B cell (primary cell): Measurements from ENCODE around the gene NCOA1. TPM values are rescaled to one million over a fixed set of nuclear protein-coding genes. Genes with fewer than 3 reads are reported as not detected.

Source experiments
- ATAC-seq: fragments of 200-7000 bp; cut with Tn5 transposase; one replicate; pipeline ENCODE4 v1.10.0; 2021; ENCODE audit warnings: low read depth, mild to moderate bottlenecking, moderate number of reproducible peaks, moderate library complexity
- CTCF ChIA-PET: fragments of 350-600 bp; sonication (Branson Sonifier 250); formaldehyde crosslinking; loops from one replicate; lab custom pipeline; 2021; ENCODE audit warnings: antibody characterized with exemption, inconsistent platforms; lab: Charles Lee
- POLR2A ChIA-PET: fragments of 350-600 bp; sonication (Branson Sonifier 250); formaldehyde crosslinking; loops from one replicate; lab custom pipeline; 2021; ENCODE audit warnings: antibody characterized with exemption; lab: Charles Lee
- DNase-seq: peaks from one replicate; pipeline ENCODE4 v3.0.0; 2013
- H2AFZ ChIP-seq: 2 replicates; pipeline ENCODE4 v1.6.1; 2012; ENCODE audit warnings: mild to moderate bottlenecking, low read depth, low read length; ENCODE audit not compliant: insufficient read depth, poor library complexity, severe bottlenecking
- H3K27ac ChIP-seq, 2 donors: 1 replicate in 1 of 2; 2 replicates in 1 of 2; pipeline ENCODE4 v1.5.1; 2012 to 2013; ENCODE audit warnings: low read length in 2 of 2, mild to moderate bottlenecking in 2 of 2, moderate library complexity in 1 of 2
- H3K27me3 ChIP-seq, 4 experiments: fragments of 200-600 bp in 1 of 4; sonication (generic) in 1 of 4; replicated peaks in 1 of 4; 1 replicate in 2 of 4; 2 replicates in 2 of 4; pipeline versions ENCODE4 v1.6.1 to v1.7.0; 2013 to 2016; ENCODE audit warnings: low read length in 3 of 4, mild to moderate bottlenecking in 2 of 4, mixed read lengths in 1 of 4, moderate library complexity in 1 of 4; ENCODE audit not compliant: insufficient read depth in 4 of 4, control insufficient read depth in 3 of 4; ENCODE audit errors: control extremely low read depth in 1 of 4
- H3K36me3 ChIP-seq, 2 experiments: replicated peaks in 1 of 2; 1 replicate in 1 of 2; 2 replicates in 1 of 2; pipeline versions ENCODE4 v1.6.1 to v1.7.1; 2013; ENCODE audit warnings: low read length in 1 of 2; ENCODE audit not compliant: insufficient read depth in 2 of 2, control insufficient read depth in 1 of 2; ENCODE audit errors: control extremely low read depth in 1 of 2, extremely low read depth in 1 of 2
- H3K4me1 ChIP-seq, 2 donors: fragments of 200-600 bp in 1 of 2; sonication (generic) in 1 of 2; 1 replicate in 1 of 2; 2 replicates in 1 of 2; pipeline versions ENCODE4 v1.5.1 to v1.6.1; 2013 to 2017; ENCODE audit warnings: low read length in 2 of 2; ENCODE audit not compliant: control insufficient read depth in 2 of 2, insufficient read depth in 2 of 2
- H3K4me2 ChIP-seq: replicated peaks from 2 replicates; pipeline ENCODE3; 2012; ENCODE audit warnings: mild to moderate bottlenecking, low read depth, low read length; ENCODE audit not compliant: poor library complexity, severe bottlenecking
- H3K4me3 ChIP-seq, 5 experiments: fragments of 200-600 bp in 1 of 5; sonication (generic) in 1 of 5; 1 replicate in 3 of 5; 2 replicates in 2 of 5; pipeline versions ENCODE4 v1.5.1 to v1.7.0; 2011 to 2016; ENCODE audit warnings: low read length in 4 of 5, mild to moderate bottlenecking in 4 of 5, low read depth in 2 of 5, control low read depth in 1 of 5, moderate library complexity in 1 of 5; ENCODE audit not compliant: insufficient read depth in 1 of 5; ENCODE audit errors: control extremely low read depth in 1 of 5, extremely low read depth in 1 of 5
- H3K79me2 ChIP-seq: fragments of 200-600 bp; sonication (generic); one replicate; pipeline ENCODE4 v1.6.0; 2016; ENCODE audit warnings: low read length; ENCODE audit not compliant: control insufficient read depth, insufficient read depth
- H3K9ac ChIP-seq: fragments of 200-600 bp; sonication (generic); 2 replicates; pipeline ENCODE4 v1.6.1; 2017; ENCODE audit warnings: mild to moderate bottlenecking, low read length, moderate library complexity
- H3K9me3 ChIP-seq, 3 donors: one replicate each; pipeline versions ENCODE4 v1.6.1 to v1.7.1; 2013; ENCODE audit warnings: low read length in 2 of 3; ENCODE audit not compliant: control insufficient read depth in 2 of 3, insufficient read depth in 1 of 3; ENCODE audit errors: control extremely low read depth in 1 of 3
- H4K20me1 ChIP-seq: 2 replicates; pipeline ENCODE4 v1.6.0; 2012; ENCODE audit warnings: mild to moderate bottlenecking, low read length; ENCODE audit not compliant: insufficient read depth, control insufficient read depth, poor library complexity, severe bottlenecking
- H3K27ac Mint-ChIP-seq: one replicate; pipeline ENCODE4 v1.8.0; 2021; ENCODE audit warnings: mixed read lengths
- H3K27me3 Mint-ChIP-seq: one replicate; pipeline ENCODE4 v1.8.0; 2021; ENCODE audit warnings: mixed read lengths
- H3K4me1 Mint-ChIP-seq: one replicate; pipeline ENCODE4 v1.8.0; 2021; ENCODE audit warnings: mixed read lengths
- H3K4me3 Mint-ChIP-seq: one replicate; pipeline ENCODE4 v1.8.0; 2021; ENCODE audit warnings: mixed read lengths
- H3K9me3 Mint-ChIP-seq: one replicate; pipeline ENCODE4 v1.8.0; 2022; ENCODE audit warnings: mixed read lengths; ENCODE audit not compliant: insufficient read depth
- EZH2 ChIP-seq: IDR thresholded peaks from 2 replicates; pipeline ENCODE4 v1.6.1; 2012; ENCODE audit warnings: borderline replicate concordance, low read depth, mild to moderate bottlenecking, moderate library complexity, low read length; ENCODE audit not compliant: insufficient read depth, poor library complexity, severe bottlenecking
- WGBS: methylation state at CpG from one replicate; pipeline ENCODE4 v1.1.5; 2013; ENCODE audit warnings: missing lambda C conversion rate; ENCODE audit not compliant: insufficient coverage; 5-methylcytosine and 5-hydroxymethylcytosine counted together
- intact Hi-C: fragments of 100-400 bp; cut with micrococcal nuclease; formaldehyde crosslinking; loops from one replicate; pipeline ENCODE4 v1.10.0; 2022
- polyA plus RNA-seq: library from polyadenylated mRNA; depleted of rRNA; stranded (reverse); fragments of >200 nt; gene quantifications from 2 replicates; pipeline ENCODE4 v1.2.3, GENCODE V29; 2012
- total RNA-seq, 2 donors: library from RNA; stranded (reverse); fragments of 120-200 nt in 1 of 2; gene quantifications; 1 replicate in 1 of 2; 2 replicates in 1 of 2; pipeline versions ENCODE4 v1.2.3 to v1.2.4, GENCODE V29; 2013 to 2022
- TF ChIP-seq, protein P1 (sequence below): fragments of 200-600 bp; IDR thresholded peaks from one replicate; pipeline ENCODE4 v1.8.0; 2022; ENCODE audit warnings: antibody characterized with exemption, mild to moderate bottlenecking

The NCOA1 gene
- total and polyA plus RNA-seq, 2 donors (not counting 1 experiment from before 2014, with no cell fraction given): 11.6 to 49.1 TPM

DNA sequence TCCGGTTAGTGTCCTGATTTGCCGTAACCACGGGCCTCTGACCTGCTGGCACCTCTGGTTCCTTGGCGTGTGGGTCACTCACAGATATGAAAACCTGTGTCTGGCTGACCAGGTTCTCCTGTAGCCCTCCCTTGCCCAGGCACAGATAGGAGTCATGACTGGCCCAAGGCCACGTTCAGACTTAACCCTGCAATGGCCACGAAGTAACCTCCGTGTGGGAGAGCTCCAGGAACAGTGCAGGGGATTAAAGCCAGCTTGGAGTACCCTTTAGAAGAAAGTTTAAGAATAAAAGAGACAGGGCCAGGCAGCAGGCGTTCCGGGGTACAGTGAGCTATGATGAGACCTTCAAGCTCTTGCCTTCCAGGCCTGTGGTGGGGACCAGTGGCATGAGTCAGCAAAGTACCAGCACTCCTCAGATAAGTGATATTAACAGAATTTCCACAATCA, 327.7 kb downstream of the NCOA1 start:
- intact Hi-C loops: no loop called here
- ChIA-PET CTCF (interaction anchor here (0.7 to 1.5 kb wide), 3 partner anchors 10 to 412 kb away, joined by 3 to 9 read pairs (median 9); no protein-coding TSS in a partner anchor), POLR2A (no interaction called here)
- WGBS: 92% methylated on average over 8 of the region's 9 CpGs
- no peak overlapping the region for H3K4me3 ChIP-seq
- H3K36me3 ChIP-seq: peaks cover 0 to 45% of the 10 kb centered on the region in 2 experiments
- H2AFZ ChIP-seq: no peak overlapping the region
- peaks cover 14% of the 10 kb centered on the region for H3K79me2 ChIP-seq
- no peaks in the 10 kb centered on the region for H3K9me3 ChIP-seq
- Mint-ChIP-seq H3K27ac (no peak overlapping the region), H3K9me3 (no peaks in the 10 kb centered on the region), H3K4me1 (peaks cover 2% of the 10 kb centered on the region), H3K27me3 (no peaks in the 10 kb centered on the region), H3K4me3 (no peak overlapping the region)
- no peaks in the 10 kb centered on the region for H3K27me3 ChIP-seq
- H3K4me2 ChIP-seq: no peak overlapping the region
- H3K4me1 ChIP-seq: no peaks in the 10 kb centered on the region
- H4K20me1 ChIP-seq: no peaks in the 10 kb centered on the region
- ATAC-seq (no peak), DNase-seq (no peak)
- TF ChIP-seq, protein P1, sequence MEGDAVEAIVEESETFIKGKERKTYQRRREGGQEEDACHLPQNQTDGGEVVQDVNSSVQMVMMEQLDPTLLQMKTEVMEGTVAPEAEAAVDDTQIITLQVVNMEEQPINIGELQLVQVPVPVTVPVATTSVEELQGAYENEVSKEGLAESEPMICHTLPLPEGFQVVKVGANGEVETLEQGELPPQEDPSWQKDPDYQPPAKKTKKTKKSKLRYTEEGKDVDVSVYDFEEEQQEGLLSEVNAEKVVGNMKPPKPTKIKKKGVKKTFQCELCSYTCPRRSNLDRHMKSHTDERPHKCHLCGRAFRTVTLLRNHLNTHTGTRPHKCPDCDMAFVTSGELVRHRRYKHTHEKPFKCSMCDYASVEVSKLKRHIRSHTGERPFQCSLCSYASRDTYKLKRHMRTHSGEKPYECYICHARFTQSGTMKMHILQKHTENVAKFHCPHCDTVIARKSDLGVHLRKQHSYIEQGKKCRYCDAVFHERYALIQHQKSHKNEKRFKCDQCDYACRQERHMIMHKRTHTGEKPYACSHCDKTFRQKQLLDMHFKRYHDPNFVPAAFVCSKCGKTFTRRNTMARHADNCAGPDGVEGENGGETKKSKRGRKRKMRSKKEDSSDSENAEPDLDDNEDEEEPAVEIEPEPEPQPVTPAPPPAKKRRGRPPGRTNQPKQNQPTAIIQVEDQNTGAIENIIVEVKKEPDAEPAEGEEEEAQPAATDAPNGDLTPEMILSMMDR: no peak
- TF ChIP-seq EZH2: no peak
- H3K27ac ChIP-seq: no peak overlapping the region
- no peak overlapping the region for H3K9ac ChIP-seq

DNA sequence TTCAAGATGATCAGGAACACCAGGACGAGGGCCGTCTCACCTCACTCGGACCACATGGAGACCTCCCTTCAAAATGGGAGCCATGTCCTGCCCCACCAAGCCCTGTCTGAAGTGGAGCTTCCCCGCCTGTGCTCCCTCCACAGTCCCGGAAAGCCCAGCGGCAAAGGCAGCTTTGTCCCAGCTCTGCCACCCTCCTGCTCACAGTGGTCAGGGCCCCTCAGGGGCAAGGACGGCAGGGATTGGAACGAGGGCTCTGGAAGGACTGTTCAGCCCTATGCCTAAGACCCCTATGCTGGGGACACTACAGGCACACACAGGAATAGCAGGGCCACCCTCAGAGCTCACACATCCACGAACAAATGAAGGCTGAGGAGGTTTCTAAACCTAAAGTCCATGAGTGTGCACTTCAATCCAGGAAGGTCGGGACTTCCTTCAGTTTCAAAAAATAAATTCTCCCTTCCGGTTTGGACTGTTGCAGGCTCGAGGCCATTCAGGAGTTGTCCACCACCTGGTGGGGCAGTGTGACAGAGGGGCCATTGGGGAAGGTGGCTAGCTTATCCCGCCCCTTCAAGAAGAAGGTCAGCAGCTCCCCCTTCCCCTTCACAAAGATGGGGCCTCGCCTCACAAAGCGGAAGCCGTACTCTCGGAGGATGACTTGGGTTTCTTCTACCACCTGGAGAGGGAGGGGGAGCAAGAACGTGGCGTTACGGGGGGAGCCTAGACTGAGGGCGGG, 328.6 kb downstream of the NCOA1 start:
- TF ChIP-seq, protein P1: no peak
- no peak for TF ChIP-seq EZH2
- H3K27me3 Mint-ChIP-seq: no peaks in the 10 kb centered on the region
- WGBS: 95% methylated on average over 10 of the region's 21 CpGs
- ATAC-seq (no peak), DNase-seq (no peak)
- Histone ChIP-seq H3K9me3 (no peaks in the 10 kb centered on the region), H3K27ac (no peak overlapping the region), H3K9ac (no peak overlapping the region), H3K4me3 (no peak overlapping the region), H3K4me2 (no peak overlapping the region), H2AFZ (no peak overlapping the region), H3K79me2 (peaks cover 7% of the 10 kb centered on the region), H3K27me3 (no peaks in the 10 kb centered on the region), H3K4me1 (no peaks in the 10 kb centered on the region), H4K20me1 (no peaks in the 10 kb centered on the region), H3K36me3 (peaks cover 0 to 39% of the 10 kb centered on the region in 2 experiments)
- intact Hi-C loops: no loop called here
- H3K4me3 Mint-ChIP-seq: no peak overlapping the region
- no peaks in the 10 kb centered on the region for H3K9me3 Mint-ChIP-seq
- POLR2A ChIA-PET: interaction anchor here (0.7 kb wide), 1 partner anchor 24 kb away, joined by 9 read pairs; no protein-coding TSS in a partner anchor
- peaks cover 2% of the 10 kb centered on the region for H3K4me1 Mint-ChIP-seq
- CTCF ChIA-PET: interaction anchor here (0.7 to 1.5 kb wide), 3 partner anchors 9 to 413 kb away, joined by 3 to 9 read pairs (median 9); no protein-coding TSS in a partner anchor
- H3K27ac Mint-ChIP-seq: no peak overlapping the region
